Activated naive CD4-positive, alpha-beta T cell treated with anti-CD3 and anti-CD28 coated beads, Interleukin-2, amount 10 ng/mL, durations not matched to agents 7 days and 5 days (primary cell): ENCODE measurements around the gene KCNE1.

ENCODE experiments used
- CTCF ChIA-PET: fragments of 350-600 bp; sonication (Branson Sonifier 250); formaldehyde crosslinking; loops from one replicate; lab custom pipeline; 2021; ENCODE audit warnings: antibody characterized with exemption; lab: Charles Lee
- DNase-seq: peaks from one replicate; pipeline ENCODE4 v3.0.0-alpha.2; 2020
- H3K27ac Mint-ChIP-seq: one replicate; pipeline ENCODE4 v1.8.0; 2021; ENCODE audit warnings: mild to moderate bottlenecking, moderate library complexity, mixed read lengths
- H3K27me3 Mint-ChIP-seq: one replicate; pipeline ENCODE4 v1.8.0; 2021; ENCODE audit warnings: mild to moderate bottlenecking, mixed read lengths
- H3K36me3 Mint-ChIP-seq: one replicate; pipeline ENCODE4 v1.8.0; 2021; ENCODE audit warnings: mixed read lengths
- H3K4me1 Mint-ChIP-seq: one replicate; pipeline ENCODE4 v1.8.0; 2021; ENCODE audit warnings: mixed read lengths
- H3K4me3 Mint-ChIP-seq: one replicate; pipeline ENCODE4 v1.8.0; 2021; ENCODE audit warnings: mild to moderate bottlenecking, moderate library complexity, mixed read lengths
- H3K9me3 Mint-ChIP-seq: one replicate; pipeline ENCODE4 v1.8.0; 2021; ENCODE audit warnings: mixed read lengths

Gene KCNE1

DNA sequence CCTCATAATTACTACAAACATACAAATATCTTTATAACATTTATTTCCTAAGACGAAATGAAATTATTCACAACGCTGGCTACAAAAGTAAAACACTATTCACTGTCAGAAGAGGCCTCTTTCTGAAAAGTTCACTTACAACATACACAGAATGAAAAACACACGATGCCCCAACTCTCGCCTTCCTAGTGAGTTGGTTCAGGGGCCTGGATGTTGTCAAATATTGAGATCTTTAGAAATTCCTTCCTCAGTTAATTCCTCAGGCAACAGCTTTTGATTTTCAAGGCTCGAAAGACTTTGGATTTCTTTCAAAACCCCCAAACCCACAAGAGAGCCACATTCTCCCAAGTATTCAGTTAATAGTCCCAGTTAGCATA lies 14.2 kb upstream of the KCNE1 start:
- Mint-ChIP-seq H3K27ac (peak overlapping the region; percentile 62), H3K27me3 (peaks cover 3% of the 10 kb centered on the region), H3K36me3 (no peaks in the 10 kb centered on the region), H3K9me3 (no peaks in the 10 kb centered on the region), H3K4me1 (peaks cover 10% of the 10 kb centered on the region), H3K4me3 (peak overlapping the region; percentile 41)
- CTCF ChIA-PET, result interaction anchor here (0.7 to 1.2 kb wide), 4 partner anchors 9 to 76 kb away, joined by 3 to 5 read pairs (median 4); no protein-coding TSS in a partner anchor
- DNase-seq, result no peak

DNA sequence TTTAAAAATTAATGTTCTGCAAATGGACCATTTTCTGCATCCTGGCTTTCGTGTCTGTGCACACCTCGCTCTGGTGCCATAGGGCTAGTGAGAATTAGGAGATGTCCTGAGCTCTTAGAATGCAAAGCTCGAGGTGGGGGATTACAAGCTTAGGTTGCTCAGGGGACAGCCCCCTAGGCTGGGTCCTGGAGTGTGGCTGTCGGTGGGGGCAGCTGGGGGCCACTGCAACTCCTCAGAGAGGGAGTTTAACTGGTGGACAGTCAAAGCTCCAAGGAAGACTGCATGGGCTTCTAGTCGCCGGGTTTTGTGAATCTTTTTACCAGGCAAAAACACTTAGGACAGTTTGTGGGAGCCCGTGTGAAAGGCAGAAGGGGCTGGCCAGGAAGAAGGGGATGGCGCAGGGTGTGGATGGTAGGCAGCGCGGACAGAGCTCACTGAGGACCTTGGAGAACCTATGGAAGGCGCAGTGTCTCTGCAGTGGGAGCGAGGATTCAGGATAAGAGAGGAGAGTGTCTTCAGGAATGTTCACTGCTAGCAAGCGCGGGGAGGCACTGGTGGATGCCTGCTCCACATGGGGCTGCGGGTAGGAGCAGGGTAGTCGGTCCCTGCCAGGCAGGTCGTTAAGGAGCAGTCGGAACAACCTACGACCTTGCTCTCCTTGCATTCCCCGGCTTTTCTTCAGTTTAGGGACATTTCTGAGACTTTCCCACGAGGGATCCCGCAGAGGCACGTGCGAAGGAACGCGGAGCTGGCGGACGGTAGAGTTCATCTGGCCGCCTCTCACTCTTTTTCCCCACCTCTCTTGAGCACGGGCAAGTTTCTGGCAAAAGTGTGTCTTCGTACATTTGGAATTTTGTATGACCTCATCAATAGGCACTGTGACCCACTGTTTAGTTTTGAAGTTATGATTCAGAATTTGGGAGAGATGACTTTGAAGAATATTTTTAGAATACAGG lies 12.9 kb upstream of the KCNE1 start:
- Mint-ChIP-seq H3K4me3 (no peak overlapping the region), H3K27me3 (peaks cover 3% of the 10 kb centered on the region), H3K9me3 (no peaks in the 10 kb centered on the region), H3K27ac (no peak overlapping the region), H3K36me3 (no peaks in the 10 kb centered on the region), H3K4me1 (peaks cover 10% of the 10 kb centered on the region)
- DNase-seq, result no peak
- CTCF ChIA-PET, result no interaction called here

GRCh38 chr21:34523019-34523555 lies 11.1 kb upstream of the KCNE1 start:
- Mint-ChIP-seq H3K27ac (no peak overlapping the region), H3K27me3 (no peaks in the 10 kb centered on the region), H3K4me3 (no peak overlapping the region), H3K4me1 (peaks cover 11% of the 10 kb centered on the region), H3K9me3 (no peaks in the 10 kb centered on the region), H3K36me3 (no peaks in the 10 kb centered on the region)
- DNase-seq, result no peak
- CTCF ChIA-PET, result interaction anchor here (1.8 kb wide), 1 partner anchor 12 kb away, joined by 7 read pairs; no protein-coding TSS in a partner anchor

DNA sequence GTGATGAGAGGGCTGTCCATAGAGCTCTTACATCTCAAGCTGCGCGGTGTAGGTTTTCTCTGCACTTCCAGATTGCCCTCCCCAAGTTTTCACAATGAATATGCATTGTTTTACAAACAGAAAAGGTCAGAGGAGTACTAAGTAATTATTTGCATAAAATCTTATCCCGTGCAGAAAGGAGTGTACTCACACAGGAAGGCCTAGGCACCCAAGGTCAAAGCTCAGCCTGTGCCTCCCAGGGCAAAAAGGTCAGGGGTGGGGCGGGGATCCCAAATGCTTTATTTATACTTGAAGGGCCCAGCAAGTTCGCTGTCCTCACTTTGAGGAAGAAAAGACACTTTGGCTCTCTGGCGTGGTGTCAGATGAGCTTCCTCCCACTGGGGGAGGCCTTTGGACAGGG lies 10.3 kb upstream of the KCNE1 start:
- no peak overlapping the region for H3K27ac Mint-ChIP-seq
- H3K36me3 Mint-ChIP-seq, result peaks cover 2% of the 10 kb centered on the region

GRCh38 chr21:34521561-34521960 lies 9.6 kb upstream of the KCNE1 start:
- H3K9me3 Mint-ChIP-seq, result no peaks in the 10 kb centered on the region
- H3K27ac Mint-ChIP-seq, result no peak overlapping the region
- CTCF ChIA-PET, result no interaction called here
- H3K4me3 Mint-ChIP-seq, result no peak overlapping the region
- no peak for DNase-seq
- peaks cover 2% of the 10 kb centered on the region for H3K36me3 Mint-ChIP-seq
- H3K4me1 Mint-ChIP-seq, result peaks cover 17% of the 10 kb centered on the region
- H3K27me3 Mint-ChIP-seq, result no peaks in the 10 kb centered on the region

More for the DNA sequence above, 10.3 kb upstream of the KCNE1 start:
- Mint-ChIP-seq H3K4me3 (no peak overlapping the region), H3K27me3 (no peaks in the 10 kb centered on the region), H3K9me3 (no peaks in the 10 kb centered on the region), H3K4me1 (peaks cover 19% of the 10 kb centered on the region)
- DNase-seq, result no peak
- CTCF ChIA-PET, result interaction anchor here (1.8 kb wide), 1 partner anchor 11 kb away, joined by 7 read pairs; no protein-coding TSS in a partner anchor

- Mint-ChIP-seq H3K36me3 (peaks cover 2% of the 10 kb centered on the region), H3K27me3 (no peaks in the 10 kb centered on the region), H3K9me3 (no peaks in the 10 kb centered on the region), H3K4me3 (no peak overlapping the region), H3K4me1 (peaks cover 13% of the 10 kb centered on the region), H3K27ac (no peak overlapping the region)
- no peak for DNase-seq
- CTCF ChIA-PET, result no interaction called here
Measured at GRCh38 chr21:34520764-34521508, 8.9 kb upstream of the KCNE1 start.

DNA sequence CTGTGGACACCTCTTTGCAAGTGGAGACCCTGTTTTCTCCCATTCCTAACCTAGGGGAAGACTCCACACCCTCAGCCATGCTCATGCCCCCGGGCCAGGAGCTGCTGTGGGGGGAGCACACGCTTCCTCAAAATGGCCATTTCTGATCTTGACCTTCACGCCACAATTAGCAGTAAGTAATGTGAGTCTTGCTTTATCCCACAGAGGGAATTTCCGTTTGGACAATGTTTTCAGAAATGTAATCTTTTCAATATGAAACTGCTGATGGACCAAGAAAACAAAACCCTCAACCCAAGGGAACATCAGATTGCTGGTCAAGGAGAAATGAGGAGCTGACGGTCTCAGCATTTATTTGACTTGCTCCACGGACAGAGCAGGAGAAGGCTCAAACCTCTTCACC lies 8.3 kb upstream of the KCNE1 start:
- Mint-ChIP-seq H3K4me3 (no peak overlapping the region), H3K27ac (no peak overlapping the region)
- CTCF ChIA-PET, result interaction anchor here (1.5 kb wide), 1 partner anchor 10 kb away, joined by 3 read pairs; no protein-coding TSS in a partner anchor

GRCh38 chr21:34519694-34520093 lies 7.7 kb upstream of the KCNE1 start:
- CTCF ChIA-PET, result interaction anchor here (1.5 kb wide), 1 partner anchor 9 kb away, joined by 3 read pairs; no protein-coding TSS in a partner anchor
- DNase-seq, result no peak
- Mint-ChIP-seq H3K4me1 (peaks cover 13% of the 10 kb centered on the region), H3K27me3 (no peaks in the 10 kb centered on the region), H3K36me3 (peaks cover 2% of the 10 kb centered on the region), H3K9me3 (no peaks in the 10 kb centered on the region), H3K4me3 (no peak overlapping the region), H3K27ac (no peak overlapping the region)

More for the DNA sequence above, 8.3 kb upstream of the KCNE1 start:
- peaks cover 13% of the 10 kb centered on the region for H3K4me1 Mint-ChIP-seq
- H3K9me3 Mint-ChIP-seq, result no peaks in the 10 kb centered on the region
- H3K36me3 Mint-ChIP-seq, result peaks cover 2% of the 10 kb centered on the region
- DNase-seq, result no peak
- no peaks in the 10 kb centered on the region for H3K27me3 Mint-ChIP-seq

DNA sequence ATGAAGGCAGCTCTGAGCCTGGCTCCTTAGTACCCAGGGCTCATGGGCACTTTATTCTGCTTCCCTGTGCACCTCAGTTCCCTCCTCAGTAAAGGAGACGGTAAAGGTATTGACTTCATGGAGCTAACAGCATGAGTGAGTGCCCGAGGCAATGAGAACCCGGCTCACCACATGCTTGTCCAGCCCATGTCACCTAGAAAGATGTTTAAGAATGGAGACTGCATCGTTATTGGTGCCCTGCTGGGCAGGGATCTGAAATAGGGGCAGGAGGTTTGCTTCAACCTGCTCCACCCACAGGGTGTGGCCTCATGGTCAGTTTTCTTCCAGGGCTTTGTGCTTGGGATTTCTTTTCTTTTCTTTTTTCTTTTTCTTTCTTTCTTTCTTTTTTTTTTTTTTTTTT lies 7.0 kb upstream of the KCNE1 start:
- no peaks in the 10 kb centered on the region for H3K9me3 Mint-ChIP-seq
- no peak overlapping the region for H3K27ac Mint-ChIP-seq
- no peak overlapping the region for H3K4me3 Mint-ChIP-seq
- no peaks in the 10 kb centered on the region for H3K27me3 Mint-ChIP-seq
- CTCF ChIA-PET, result interaction anchor here (1.5 to 3.0 kb wide), 2 partner anchors 8 to 84 kb away, joined by 3 to 12 read pairs; no protein-coding TSS in a partner anchor
- peaks cover 2% of the 10 kb centered on the region for H3K36me3 Mint-ChIP-seq
- peaks cover 13% of the 10 kb centered on the region for H3K4me1 Mint-ChIP-seq
- no peak for DNase-seq

DNA sequence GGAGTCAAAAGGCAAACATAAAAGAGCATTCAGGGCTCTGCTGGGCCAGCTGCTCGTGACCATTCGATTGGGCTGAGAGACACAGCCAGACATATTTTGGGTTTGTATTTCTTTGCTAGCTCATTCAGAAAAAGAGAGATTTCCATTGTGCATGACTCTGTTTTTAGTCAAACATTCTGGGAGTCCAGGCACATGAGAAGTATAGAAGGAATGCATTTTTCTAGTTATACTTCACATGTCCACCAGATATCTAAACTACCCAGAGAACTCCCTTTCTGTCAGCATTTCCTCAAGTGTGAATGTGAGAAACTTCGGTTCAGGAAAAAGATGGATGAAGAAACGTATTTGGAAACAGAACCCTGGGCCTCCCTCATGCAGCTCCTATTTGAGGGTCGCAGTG lies 6.3 kb upstream of the KCNE1 start:
- H3K4me3 Mint-ChIP-seq, result no peak overlapping the region
- no peaks in the 10 kb centered on the region for H3K9me3 Mint-ChIP-seq
- H3K27me3 Mint-ChIP-seq, result no peaks in the 10 kb centered on the region
- peaks cover 2% of the 10 kb centered on the region for H3K36me3 Mint-ChIP-seq
- DNase-seq, result no peak
- no peak overlapping the region for H3K27ac Mint-ChIP-seq
- H3K4me1 Mint-ChIP-seq, result peaks cover 13% of the 10 kb centered on the region
- CTCF ChIA-PET, result interaction anchor here (3.0 kb wide), 2 partner anchors 84 to 111 kb away, joined by 9 to 12 read pairs; no protein-coding TSS in a partner anchor

- DNase-seq, result peak; percentile 40
- Mint-ChIP-seq H3K9me3 (no peaks in the 10 kb centered on the region), H3K27ac (no peak overlapping the region), H3K4me1 (peaks cover 13% of the 10 kb centered on the region), H3K4me3 (no peak overlapping the region), H3K36me3 (peaks cover 2% of the 10 kb centered on the region), H3K27me3 (no peaks in the 10 kb centered on the region)
- CTCF ChIA-PET, result interaction anchor here (0.6 to 3.0 kb wide), 10 partner anchors 8 to 655 kb away, joined by 3 to 12 read pairs (median 3); no protein-coding TSS in a partner anchor
Measured at GRCh38 chr21:34517491-34518245, 5.7 kb upstream of the KCNE1 start.

DNA sequence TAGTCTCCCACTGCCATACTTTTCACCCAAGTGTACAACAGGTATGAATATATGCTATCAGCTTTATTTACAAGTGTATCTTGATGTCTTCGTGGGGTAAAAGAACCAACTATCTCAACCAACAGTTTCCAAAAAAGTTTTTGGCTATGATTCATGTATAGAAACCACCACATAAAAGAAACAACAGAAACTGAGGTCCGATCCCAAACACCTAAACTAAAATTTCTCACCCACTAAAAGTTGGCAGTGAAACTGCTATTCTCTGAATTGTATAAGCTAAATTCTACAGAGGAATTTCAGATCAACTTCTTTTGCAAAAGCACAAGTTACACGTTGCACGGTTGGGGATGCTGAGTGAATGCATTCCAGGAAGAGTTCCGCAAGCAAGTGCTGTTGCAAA lies 5.0 kb upstream of the KCNE1 start:
- H3K4me3 Mint-ChIP-seq, result no peak overlapping the region
- peaks cover 13% of the 10 kb centered on the region for H3K4me1 Mint-ChIP-seq
- DNase-seq, result no peak
- CTCF ChIA-PET, result interaction anchor here (1.0 to 3.0 kb wide), 9 partner anchors 9 to 655 kb away, joined by 3 to 12 read pairs (median 3); no protein-coding TSS in a partner anchor
- H3K27ac Mint-ChIP-seq, result no peak overlapping the region
- H3K27me3 Mint-ChIP-seq, result no peaks in the 10 kb centered on the region
- H3K36me3 Mint-ChIP-seq, result peaks cover 2% of the 10 kb centered on the region
- no peaks in the 10 kb centered on the region for H3K9me3 Mint-ChIP-seq

DNA sequence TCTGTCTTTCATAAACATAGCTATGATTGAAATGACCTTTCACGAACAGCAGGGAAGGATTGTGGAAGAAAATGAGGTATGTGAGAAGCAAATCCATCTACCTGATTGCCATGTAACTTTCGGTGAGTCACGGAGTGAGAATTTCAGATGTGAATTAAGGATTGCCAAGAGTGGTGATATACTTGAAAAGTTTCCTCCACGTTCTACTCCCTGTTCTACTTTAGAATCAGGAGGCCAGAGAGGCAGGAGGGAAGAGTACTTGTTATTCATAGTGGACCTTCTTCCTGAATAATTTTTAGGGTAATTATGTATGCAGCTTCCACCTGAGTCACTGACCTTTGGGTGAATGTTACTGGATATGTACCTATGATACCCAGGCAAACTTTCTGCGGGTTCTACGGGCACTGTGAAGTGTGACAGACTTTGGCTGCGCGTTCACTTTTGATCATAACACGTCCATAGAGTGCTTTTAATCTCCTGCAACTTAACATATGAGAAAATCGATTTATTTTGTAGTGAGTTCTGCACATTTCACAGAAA lies 2.6 kb upstream of the KCNE1 start:
- Mint-ChIP-seq H3K4me1 (peaks cover 13% of the 10 kb centered on the region), H3K36me3 (peaks cover 2% of the 10 kb centered on the region), H3K9me3 (no peaks in the 10 kb centered on the region), H3K27me3 (no peaks in the 10 kb centered on the region), H3K4me3 (no peak overlapping the region), H3K27ac (no peak overlapping the region)
- no peak for DNase-seq
- CTCF ChIA-PET, result interaction anchor here (1.5 kb wide), 1 partner anchor 116 kb away, joined by 4 read pairs; no protein-coding TSS in a partner anchor
